ENCODE measurements around the gene DMRTB1. TPM values are rescaled to one million over a fixed set of nuclear protein-coding genes. Genes with fewer than 3 reads are reported as not detected.

Gene DMRTB1
- total RNA-seq, 2 experiments from 2014 or later: not detected

DNA sequence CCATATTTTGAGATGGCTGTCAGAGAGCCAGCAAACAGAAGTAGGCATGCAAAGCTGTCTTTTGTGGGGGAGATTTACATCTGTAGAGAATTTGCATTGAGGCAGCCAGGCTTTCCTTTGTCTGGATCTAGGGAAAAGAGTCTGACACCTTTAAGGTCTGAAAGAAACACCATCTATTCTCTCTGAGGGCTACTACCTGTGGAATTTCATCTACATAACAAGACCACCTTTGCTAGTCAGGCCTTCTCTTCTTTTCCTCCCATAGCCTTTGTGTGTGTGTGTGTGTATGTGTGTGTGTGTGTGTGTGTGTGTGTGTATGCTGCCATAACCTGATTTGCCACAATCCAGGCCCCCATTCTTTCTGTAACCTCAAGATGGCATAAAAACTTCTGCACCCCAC lies 28.4 kb upstream of the DMRTB1 start:
- no peaks in the 10 kb centered on the region for H3K36me3 ChIP-seq (ENCODE audit: insufficient read depth, low read length)
- H3K9me3 Mint-ChIP-seq: no peaks in the 10 kb centered on the region
- no peak overlapping the region for H3K4me3 ChIP-seq (ENCODE audit: low read length)
- no peak overlapping the region for H3K27ac Mint-ChIP-seq
- peaks cover 15% of the 10 kb centered on the region for H3K4me1 Mint-ChIP-seq (ENCODE audit: low read depth)
- H3K4me3 Mint-ChIP-seq: no peak overlapping the region
- POLR2A ChIA-PET: no interaction called here
- H3K27me3 ChIP-seq (ENCODE audit: control insufficient read depth in 1 of 2, insufficient read depth in 2 of 2, low read length in 2 of 2): no peaks in the 10 kb centered on the region
- intact Hi-C loops (cut with DNase I, micrococcal nuclease): no loop called here
- no peak overlapping the region for H3K27ac ChIP-seq (ENCODE audit: low read depth in 1 of 2, low read length in 2 of 2)
- no peak for ATAC-seq (ENCODE audit: poor library complexity)
- peaks cover 10% of the 10 kb centered on the region for H3K27me3 Mint-ChIP-seq
- DNase-seq: no peak
- CTCF ChIA-PET: interaction anchor here (1.0 to 2.2 kb wide), 2 partner anchors 17 to 38 kb away, joined by 3 to 4 read pairs; no protein-coding TSS in a partner anchor
- TF ChIP-seq, protein P1, sequence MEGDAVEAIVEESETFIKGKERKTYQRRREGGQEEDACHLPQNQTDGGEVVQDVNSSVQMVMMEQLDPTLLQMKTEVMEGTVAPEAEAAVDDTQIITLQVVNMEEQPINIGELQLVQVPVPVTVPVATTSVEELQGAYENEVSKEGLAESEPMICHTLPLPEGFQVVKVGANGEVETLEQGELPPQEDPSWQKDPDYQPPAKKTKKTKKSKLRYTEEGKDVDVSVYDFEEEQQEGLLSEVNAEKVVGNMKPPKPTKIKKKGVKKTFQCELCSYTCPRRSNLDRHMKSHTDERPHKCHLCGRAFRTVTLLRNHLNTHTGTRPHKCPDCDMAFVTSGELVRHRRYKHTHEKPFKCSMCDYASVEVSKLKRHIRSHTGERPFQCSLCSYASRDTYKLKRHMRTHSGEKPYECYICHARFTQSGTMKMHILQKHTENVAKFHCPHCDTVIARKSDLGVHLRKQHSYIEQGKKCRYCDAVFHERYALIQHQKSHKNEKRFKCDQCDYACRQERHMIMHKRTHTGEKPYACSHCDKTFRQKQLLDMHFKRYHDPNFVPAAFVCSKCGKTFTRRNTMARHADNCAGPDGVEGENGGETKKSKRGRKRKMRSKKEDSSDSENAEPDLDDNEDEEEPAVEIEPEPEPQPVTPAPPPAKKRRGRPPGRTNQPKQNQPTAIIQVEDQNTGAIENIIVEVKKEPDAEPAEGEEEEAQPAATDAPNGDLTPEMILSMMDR (IDR thresholded peaks at IDR 0.05): no peak
- H3K9me3 ChIP-seq (ENCODE audit: control insufficient read depth in 1 of 2, insufficient read depth in 1 of 2, low read length in 2 of 2): peaks cover 0 to 6% of the 10 kb centered on the region in 2 experiments
- H3K36me3 Mint-ChIP-seq (ENCODE audit: low read depth): no peaks in the 10 kb centered on the region
- H3K4me1 ChIP-seq (ENCODE audit: insufficient read depth, low read length): no peaks in the 10 kb centered on the region

DNA sequence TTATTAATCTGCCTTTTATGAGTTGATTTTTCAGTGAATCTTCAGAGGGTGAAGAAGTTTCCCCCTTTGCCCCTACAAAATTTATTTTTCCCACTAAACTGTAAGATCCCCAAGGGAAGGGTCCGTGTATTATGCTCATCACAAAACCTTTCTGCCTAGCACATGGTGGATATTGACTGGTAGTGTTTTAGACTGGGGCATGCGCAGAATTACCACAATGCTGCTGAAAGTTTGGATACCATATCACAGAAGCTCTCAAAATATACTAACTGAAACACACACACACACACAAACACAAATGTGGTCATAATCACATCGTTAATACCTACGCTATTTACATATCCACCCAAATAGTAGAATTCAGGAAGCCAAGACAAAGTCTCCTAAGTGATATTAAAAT lies 28.0 kb upstream of the DMRTB1 start:
- Histone ChIP-seq H3K9me3 (ENCODE audit: control insufficient read depth in 1 of 2, insufficient read depth in 1 of 2, low read length in 2 of 2) (peaks cover 0 to 6% of the 10 kb centered on the region in 2 experiments), H3K4me3 (ENCODE audit: low read length) (no peak overlapping the region), H3K4me1 (ENCODE audit: insufficient read depth, low read length) (no peaks in the 10 kb centered on the region), H3K27me3 (ENCODE audit: control insufficient read depth in 1 of 2, insufficient read depth in 2 of 2, low read length in 2 of 2) (no peaks in the 10 kb centered on the region), H3K27ac (ENCODE audit: low read depth in 1 of 2, low read length in 2 of 2) (no peak overlapping the region), H3K36me3 (ENCODE audit: insufficient read depth, low read length) (no peaks in the 10 kb centered on the region)
- Mint-ChIP-seq H3K27ac (no peak overlapping the region), H3K4me1 (ENCODE audit: low read depth) (peaks cover 15% of the 10 kb centered on the region), H3K27me3 (peaks cover 10% of the 10 kb centered on the region), H3K9me3 (no peaks in the 10 kb centered on the region), H3K4me3 (no peak overlapping the region), H3K36me3 (ENCODE audit: low read depth) (no peaks in the 10 kb centered on the region)
- ATAC-seq (ENCODE audit: poor library complexity) (no peak), DNase-seq (no peak)
- TF ChIP-seq, protein P1 (IDR thresholded peaks at IDR 0.05): no peak
- CTCF ChIA-PET: interaction anchor here (2.2 kb wide), 1 partner anchor 38 kb away, joined by 4 read pairs; no protein-coding TSS in a partner anchor
- POLR2A ChIA-PET: interaction anchor here (1.4 kb wide), 1 partner anchor 18 kb away, joined by 10 read pairs; no protein-coding TSS in a partner anchor
- intact Hi-C loops (cut with DNase I, micrococcal nuclease): no loop called here

DNA sequence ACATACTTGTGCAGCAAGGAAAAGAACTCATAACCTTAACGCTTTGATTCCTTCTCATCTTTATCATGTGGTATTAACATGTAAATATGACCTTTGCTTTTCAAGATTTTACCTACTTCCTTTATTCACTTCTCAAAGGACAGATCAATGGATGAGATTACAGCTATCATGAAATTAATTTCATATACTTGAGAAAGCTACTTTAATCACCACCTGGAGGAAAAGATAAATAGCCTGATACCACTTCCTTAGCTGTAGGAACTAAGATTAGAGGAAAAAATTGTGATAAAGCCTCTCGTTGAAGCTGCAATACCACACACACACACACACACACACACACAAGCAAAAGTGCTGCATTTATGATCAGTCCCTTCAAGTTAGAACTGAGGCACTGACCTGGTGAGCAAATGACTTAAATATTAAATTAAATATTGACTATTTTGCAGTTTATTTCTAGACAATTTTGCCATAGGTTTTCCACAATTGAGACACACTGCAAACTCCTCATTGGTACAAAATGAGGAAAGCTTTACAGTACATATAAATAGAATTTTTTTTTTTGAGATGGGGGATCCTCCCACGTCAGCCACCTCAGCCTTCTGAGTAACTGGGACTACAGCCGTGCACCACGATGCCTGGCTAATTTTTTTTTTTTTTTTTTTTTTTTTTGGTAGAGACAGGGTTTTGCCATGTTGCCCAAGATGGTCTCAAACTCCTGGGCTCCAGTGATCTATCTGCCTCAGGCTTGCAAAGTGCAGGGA lies 27.2 kb upstream of the DMRTB1 start:
- H3K4me1 Mint-ChIP-seq (ENCODE audit: low read depth): peaks cover 15% of the 10 kb centered on the region
- Histone ChIP-seq H3K4me3 (ENCODE audit: low read length) (no peak overlapping the region), H3K27me3 (ENCODE audit: control insufficient read depth in 1 of 2, insufficient read depth in 2 of 2, low read length in 2 of 2) (no peaks in the 10 kb centered on the region), H3K9me3 (ENCODE audit: control insufficient read depth in 1 of 2, insufficient read depth in 1 of 2, low read length in 2 of 2) (peaks cover 0 to 6% of the 10 kb centered on the region in 2 experiments), H3K27ac (ENCODE audit: low read depth in 1 of 2, low read length in 2 of 2) (no peak overlapping the region), H3K4me1 (ENCODE audit: insufficient read depth, low read length) (no peaks in the 10 kb centered on the region), H3K36me3 (ENCODE audit: insufficient read depth, low read length) (no peaks in the 10 kb centered on the region)
- H3K36me3 Mint-ChIP-seq (ENCODE audit: low read depth): no peaks in the 10 kb centered on the region
- H3K27ac Mint-ChIP-seq: no peak overlapping the region
- H3K4me3 Mint-ChIP-seq: no peak overlapping the region
- ChIA-PET CTCF (interaction anchor here (2.2 kb wide), 1 partner anchor 39 kb away, joined by 4 read pairs; no protein-coding TSS in a partner anchor), POLR2A (interaction anchor here (1.4 kb wide), 1 partner anchor 19 kb away, joined by 10 read pairs; no protein-coding TSS in a partner anchor)
- ATAC-seq (ENCODE audit: poor library complexity) (no peak), DNase-seq (no peak)
- no peaks in the 10 kb centered on the region for H3K9me3 Mint-ChIP-seq
- TF ChIP-seq, protein P1 (IDR thresholded peaks at IDR 0.05): no peak
- intact Hi-C loops (cut with DNase I, micrococcal nuclease): no loop called here
- peaks cover 9% of the 10 kb centered on the region for H3K27me3 Mint-ChIP-seq

All from CD4-positive, alpha-beta T cell (primary cell).